Medulla oblongata (tissue), 1 donor: Measurements from ENCODE around the gene FCHO1.
A peak's percentile ranks its signal among the peaks of the same experiment; 100 is the strongest.

Experiments
- DNase-seq: peaks from one replicate; pipeline ENCODE4 v3.0.0-alpha.2; 2015; ENCODE audit errors: extremely low spot score

Gene FCHO1

DNA sequence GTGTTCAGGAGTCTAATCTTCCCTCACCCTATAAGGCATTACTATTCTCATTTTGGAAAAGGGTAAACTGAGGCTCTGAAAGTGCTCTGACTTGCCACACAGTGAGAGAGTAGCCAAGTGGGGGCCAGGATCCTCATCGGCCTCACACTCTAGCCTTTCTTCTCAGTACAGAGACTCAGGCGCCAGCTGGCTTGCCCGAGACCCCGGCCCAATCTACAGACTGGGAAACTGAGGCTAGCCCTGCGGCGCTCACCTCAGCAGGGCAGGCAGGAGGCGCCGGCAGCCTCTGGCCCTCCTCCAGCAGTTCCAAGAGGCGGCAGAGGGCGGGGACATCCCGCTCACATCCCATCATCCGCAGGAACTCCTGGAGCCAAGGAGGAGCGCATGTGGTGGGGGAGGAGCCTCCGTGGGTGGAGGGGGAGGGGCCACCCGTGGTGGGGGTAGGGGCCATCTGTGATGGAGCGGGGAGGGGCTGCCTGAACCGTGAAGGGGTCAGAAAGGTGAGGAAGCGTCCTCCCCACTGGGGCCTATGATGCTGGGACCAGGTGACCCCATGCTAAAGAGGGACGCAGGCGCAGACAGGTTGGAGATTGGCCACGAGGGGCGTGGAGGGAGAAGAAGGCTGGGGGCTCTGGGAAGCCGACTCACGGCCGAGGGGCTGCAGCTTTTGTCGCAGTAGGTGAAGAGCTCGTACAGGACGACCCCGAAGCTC, 78.7 kb downstream of the FCHO1 start:
- DNase-seq = no peak

DNA sequence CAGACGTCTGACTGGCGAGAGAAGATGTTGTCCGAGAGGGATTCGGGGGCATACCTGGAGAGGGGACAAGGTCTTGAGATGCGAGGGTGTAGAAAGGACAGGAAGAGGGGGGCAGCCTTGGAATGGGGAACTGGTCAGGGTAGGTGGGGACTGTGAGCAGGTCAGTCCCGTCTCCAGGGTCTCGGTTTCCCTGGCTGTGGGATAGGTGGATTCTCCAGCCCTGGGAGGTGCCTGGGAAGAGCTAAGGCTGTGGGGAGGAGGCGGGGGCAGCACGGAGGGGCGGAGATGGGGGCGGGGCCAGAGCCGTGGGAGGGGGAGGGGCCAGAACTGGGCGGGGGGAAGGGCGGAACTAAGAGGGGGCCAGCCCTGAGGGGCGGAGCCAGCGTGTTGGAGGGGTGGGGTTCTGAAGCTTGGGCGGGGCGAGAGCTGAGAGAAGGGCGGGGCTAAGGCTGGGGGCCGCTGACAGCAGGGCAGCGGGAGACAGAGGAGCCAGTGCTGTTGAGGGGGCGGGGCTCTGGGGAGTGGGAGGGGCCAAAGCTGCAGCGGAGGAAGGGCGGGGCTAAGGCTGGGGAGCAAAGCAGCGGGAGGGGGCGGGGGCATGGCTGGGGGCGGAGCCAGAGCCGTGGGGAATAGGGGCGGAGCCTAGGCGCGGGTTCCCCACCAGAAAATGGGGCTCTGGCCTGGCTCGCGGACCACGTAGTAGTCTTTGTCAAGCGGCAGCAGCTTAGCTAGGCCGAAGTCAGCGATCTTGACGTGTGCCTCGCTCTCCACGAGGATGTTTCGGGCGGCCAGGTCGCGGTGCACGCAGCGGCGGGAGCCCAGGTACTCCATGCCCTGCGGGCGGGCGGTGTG, 79.5 kb downstream of the FCHO1 start:
- peak; percentile 10 for DNase-seq

DNA sequence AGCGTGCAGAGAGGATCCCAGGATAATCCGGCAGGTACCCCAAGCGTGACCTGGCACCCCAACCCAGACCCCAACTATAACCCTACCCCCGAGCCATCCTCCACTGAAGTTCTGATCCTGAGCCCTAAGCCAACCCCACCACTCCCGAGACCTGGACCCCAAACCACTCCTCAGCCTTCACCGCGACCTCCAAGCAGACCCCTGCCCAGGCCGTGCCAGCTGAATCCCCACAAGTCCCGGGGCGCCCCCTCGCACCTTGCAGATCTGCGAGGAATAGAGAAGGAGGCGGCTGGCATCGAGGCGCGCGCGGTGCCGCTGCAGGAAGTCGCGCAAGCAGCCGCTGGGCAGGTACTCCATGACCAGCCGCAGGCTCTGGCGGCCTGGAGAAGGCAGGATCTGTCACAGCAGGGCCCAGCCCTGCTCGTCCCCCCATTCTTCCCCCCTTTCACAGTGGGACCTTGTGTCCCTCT, 80.2 kb downstream of the FCHO1 start:
- DNase-seq = no peak

DNA sequence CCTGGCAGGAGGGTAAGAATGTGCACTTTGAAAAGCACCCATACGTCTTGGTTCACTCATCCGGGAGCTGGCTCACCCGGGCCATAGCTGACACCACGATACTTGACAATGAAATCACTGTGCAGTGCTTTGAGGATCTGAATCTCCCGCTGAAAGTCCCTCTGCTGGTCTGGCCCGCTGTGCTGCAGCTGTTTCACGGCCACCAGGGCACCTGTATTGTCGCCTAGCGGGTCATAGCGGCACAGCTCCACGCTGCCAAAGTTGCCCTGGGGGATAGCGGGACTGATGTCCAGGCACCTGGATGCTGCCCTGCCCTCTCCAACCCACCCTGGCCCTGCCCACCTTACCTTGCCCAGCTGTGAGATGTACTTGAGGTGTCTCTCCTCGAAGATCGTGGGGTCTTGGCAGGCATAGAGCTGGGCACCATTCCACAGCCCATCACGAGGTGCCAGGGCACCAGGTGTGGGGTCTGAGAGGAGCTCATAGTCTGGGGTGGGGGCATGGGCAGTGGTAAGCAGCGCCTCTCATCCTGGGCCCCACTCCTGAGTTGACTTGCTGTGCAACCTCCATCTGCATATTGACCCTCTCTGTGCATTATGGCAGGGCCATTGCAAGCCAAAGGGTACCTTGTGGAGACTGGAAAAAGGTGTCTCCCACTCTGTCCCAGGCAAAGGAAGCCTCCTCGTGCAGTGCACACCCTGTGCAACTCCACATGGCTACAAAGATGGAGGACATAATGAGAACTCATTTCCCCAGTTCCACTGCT, 81.3 kb downstream of the FCHO1 start:
- no peak for DNase-seq

DNA sequence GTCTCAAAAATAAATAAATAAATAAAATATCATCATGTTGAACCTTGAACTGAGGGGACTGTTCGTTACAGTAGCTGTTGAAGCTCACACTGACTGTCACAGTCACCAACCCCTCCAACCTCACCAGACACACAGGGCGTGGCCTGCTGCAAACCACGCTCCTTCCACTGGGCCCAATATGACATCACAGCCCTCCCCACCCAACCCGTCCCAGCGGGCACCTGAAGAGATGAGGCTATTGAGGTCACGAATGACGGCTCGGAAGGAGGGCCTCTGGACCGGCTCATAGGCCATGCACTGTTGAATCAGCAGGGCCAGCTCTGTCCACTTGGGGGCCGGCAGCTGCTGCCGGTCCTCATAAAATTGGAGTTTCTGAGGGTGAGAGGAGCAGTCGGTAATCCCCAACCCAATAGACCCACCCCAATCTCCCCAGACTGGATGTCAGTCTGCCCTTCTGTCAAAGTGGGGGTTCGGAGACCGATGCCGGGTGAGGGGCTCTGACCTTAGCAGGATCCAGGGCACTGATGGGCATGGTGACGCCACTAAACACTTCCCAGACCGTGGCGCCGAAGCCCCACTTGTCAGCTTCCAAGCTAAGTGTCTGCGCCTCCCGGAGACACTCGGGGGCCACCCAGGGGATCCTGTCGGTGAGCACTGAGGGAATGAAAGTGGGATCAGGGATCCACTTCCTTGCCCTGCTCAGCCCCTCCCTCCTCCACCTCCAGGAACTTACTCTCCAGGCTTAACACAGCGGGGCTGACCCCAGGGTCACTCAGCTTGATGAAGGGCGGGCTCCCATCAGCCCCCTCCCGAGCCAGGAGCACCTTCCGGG, 83.3 kb downstream of the FCHO1 start:
- DNase-seq = no peak

DNA sequence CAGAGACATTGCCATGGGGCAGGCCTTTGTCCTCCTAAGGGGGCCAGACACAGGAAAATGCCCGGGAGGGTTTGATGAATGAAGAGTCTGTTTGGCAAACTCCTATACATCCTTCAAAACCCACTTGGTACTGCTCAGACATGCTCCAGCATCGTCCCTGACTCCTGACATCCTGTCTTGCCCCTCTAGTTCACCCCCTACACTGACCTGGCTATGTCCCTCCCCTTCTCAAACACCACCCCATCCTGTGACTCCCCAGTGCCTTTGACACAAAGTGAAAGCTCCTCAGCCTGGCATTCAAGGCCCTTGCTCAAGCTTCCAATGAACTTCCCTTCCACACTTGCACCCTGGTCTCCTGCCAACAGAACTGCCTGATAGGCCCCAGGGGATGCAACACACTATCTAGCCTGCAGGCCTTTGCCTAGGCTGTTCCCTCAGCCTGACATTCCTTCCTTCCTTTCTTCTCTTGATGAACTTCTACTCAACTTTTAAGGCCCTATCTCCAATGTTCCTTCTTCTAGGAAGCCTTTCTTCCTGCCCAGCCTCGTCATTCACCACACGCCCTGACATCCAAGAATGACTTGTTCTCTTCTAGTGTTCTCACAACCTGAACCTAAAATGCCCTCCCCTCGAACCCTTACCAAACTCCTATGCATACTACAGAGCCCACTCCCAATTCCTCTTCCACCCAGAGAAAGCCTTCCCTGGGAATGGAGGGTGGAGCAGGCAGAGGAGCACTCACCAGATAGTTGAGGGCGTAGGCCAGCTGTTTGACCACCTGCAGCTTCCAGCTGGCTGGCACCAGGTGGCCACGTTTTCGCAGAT, 84.1 kb downstream of the FCHO1 start:
- no peak for DNase-seq

DNA sequence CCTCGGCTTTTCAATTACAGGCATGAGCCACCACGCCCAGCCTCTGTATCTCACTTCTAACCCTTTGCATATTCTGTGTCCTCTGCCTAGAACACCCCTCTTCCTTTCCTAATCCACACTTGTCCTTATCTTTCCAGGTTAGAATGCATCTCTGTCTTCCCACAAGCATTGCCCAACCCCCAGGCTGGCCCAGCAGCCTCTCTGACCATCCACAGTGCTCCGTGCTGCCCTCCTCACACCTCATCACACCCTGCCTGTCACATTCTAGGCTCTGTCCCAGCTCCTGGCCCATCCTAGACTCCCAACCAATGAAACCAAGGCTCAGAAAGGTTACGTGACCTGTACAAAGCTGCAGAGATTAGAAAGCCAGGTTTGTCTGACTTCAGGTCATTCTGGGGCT, 85.3 kb downstream of the FCHO1 start:
- DNase-seq = no peak

DNA sequence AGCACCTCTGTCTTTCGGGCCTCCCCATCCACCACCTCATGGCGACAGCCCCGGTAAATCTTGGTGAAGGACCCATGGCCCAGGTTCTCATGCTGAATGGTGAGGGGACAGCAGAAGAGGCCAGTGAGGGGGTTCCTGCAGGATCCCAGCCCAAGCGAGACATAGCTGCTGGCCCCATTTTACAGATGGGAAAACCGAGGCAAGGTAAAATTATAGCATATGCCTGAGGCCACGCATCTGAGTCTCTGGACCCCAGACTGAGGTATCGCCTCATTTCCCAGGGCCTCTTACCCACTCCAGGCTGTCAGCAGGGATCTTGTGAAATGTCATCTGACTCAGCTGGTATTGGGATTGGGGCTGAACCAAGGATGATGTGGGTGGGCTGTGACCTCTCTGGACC, 86.7 kb downstream of the FCHO1 start:
- no peak for DNase-seq
